ENCODE results near the gene CMIP. TPM values are rescaled to one million over a fixed set of nuclear protein-coding genes. Genes with fewer than 3 reads are reported as not detected.

The CMIP gene
- total and polyA plus RNA-seq, 10 of the 15 experiments (the other 5 are each of a cell fraction or from before 2014, with no cell fraction given), result 1.2 to 43.2 (median 4.4) TPM

DNA sequence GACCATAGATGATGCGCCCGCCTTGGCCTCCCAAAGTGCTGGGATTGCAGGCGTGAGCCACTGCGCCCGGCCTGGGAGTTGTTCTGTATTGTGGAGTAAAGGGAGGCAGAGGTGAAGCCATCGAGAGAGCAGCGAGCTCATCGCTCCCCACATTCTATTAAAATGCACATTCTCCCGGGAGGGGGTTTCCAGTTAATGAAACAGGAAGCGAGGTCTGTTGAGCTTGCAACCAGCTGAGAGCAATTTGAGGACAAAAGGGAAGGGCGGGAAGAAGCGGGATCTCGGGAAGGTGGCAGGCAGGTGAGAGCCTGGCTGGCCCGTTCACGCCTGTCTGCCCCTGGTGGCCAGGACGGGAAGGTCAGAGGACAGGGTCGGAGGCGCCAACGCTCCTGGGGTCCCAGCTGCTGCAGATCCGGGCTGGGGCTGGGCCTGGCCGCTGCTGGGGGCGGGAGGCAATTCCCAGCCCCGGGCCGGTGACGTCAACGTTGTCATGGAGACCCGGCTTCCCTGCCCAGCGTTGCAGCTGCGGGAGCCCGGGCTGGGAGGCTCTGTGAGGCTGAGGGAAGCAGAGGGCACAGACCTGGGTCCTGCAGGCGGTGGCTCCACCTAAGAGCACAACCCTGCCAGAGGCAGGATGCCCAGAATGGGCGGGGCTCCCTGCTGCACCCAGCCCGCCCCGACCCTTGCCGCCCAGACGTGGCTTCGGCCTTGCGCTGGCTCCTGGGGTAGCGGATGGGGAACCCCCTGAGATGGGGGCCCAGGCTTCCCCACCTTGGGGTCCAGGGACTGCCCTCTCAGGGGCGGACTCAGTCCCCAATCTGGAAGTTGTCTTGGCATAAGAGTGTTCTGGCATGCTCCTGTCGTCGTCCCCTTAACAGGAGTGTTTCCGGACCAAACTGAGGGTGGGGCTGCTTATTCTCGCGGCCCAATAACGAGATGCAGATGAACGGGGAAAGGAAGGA, 285.8 kb downstream of the CMIP start:
- ChIA-PET CTCF (interaction anchor here (0.6 to 3.0 kb wide), 29 partner anchors 8 to 525 kb away, joined by 3 to 21 read pairs (median 4); no protein-coding TSS in a partner anchor), POLR2A (interaction anchor here (0.6 to 1.6 kb wide), 7 partner anchors 9 to 326 kb away, joined by 3 to 7 read pairs (median 4); no protein-coding TSS in a partner anchor), SMC1A (ENCODE audit: uncharacterized antibody, unreplicated experiment) (interaction anchor here (0.6 to 2.5 kb wide), 19 partner anchors 8 to 733 kb away, joined by 3 to 23 read pairs (median 3); no protein-coding TSS in a partner anchor), RAD21 (ENCODE audit: unreplicated experiment) (interaction anchor here (0.6 to 1.9 kb wide), 22 partner anchors 8 to 277 kb away, joined by 3 to 15 read pairs (median 4); no protein-coding TSS in a partner anchor)
- H4K20me1 ChIP-seq (ENCODE audit: control insufficient read depth, insufficient read depth), result no peaks in the 10 kb centered on the region
- peak overlapping the region; percentile 88 for H2AFZ ChIP-seq (ENCODE audit: control insufficient read depth, low read depth, low read length)
- peak; percentile 75 for FAIRE-seq
- no TSS peak for BruUV-seq (replicated peaks)
- no peaks in the 10 kb centered on the region for H3K27me3 ChIP-seq (replicated peaks in 1 of 2; ENCODE audit: control insufficient read depth in 2 of 2, insufficient read depth in 2 of 2, low read length in 1 of 2)
- H3K27ac ChIP-seq (ENCODE audit: control insufficient read depth, insufficient read depth), result peak overlapping the region; percentile 60
- peak overlapping the region; percentile 99 for H3K4me2 ChIP-seq (ENCODE audit: control insufficient read depth, insufficient read depth)
- H3K79me2 ChIP-seq (ENCODE audit: control insufficient read depth, insufficient read depth, low read length), result no peaks in the 10 kb centered on the region
- no peaks in the 10 kb centered on the region for H3K9me3 ChIP-seq (replicated peaks; ENCODE audit: control insufficient read depth, insufficient read depth, low read length)
- 15% methylated on average over 47 of the region's 47 CpGs for WGBS (ENCODE audit: insufficient coverage, insufficient replicate concordance, low lambda C conversion rate, missing lambda C conversion rate)
- peak; percentile 93 for ATAC-seq
- in situ Hi-C loops (cut with MboI) (no loop called here), intact Hi-C loops (cut with micrococcal nuclease; ENCODE audit: unreplicated experiment) (loop anchor here (10.0 kb wide), 2 partner anchors 466 to 726 kb away; partner anchors contain the start of genes CENPN and CMC2)
- H3K9ac ChIP-seq (ENCODE audit: control insufficient read depth, insufficient read depth, low read length), result peak overlapping the region; percentile 59
- peaks cover 12% of the 10 kb centered on the region for H3K4me1 ChIP-seq (ENCODE audit: control insufficient read depth, insufficient read depth, low read length)
- no peak for DNase-seq (ENCODE audit: low read depth, low spot score)
- no peaks in the 10 kb centered on the region for H3K36me3 ChIP-seq (ENCODE audit: control insufficient read depth in 2 of 2, insufficient read depth in 2 of 2, low read length in 1 of 2)
- H3K4me3 ChIP-seq, result peak overlapping the region; percentile 52
- TF ChIP-seq ASH2L (IDR thresholded peaks at IDR 0.05; ENCODE audit: borderline replicate concordance, low read depth) (no peak), ETV6 (conservative IDR thresholded peaks at IDR 0.05 in 1 of 2, IDR thresholded peaks at IDR 0.05 in 1 of 2; ENCODE audit: borderline replicate concordance in 1 of 2, low read depth in 1 of 2) (peak in 1 of 2 experiments; percentile 7; a peak in 1 of 4 replicates), ZBTB40 (IDR thresholded peaks at IDR 0.05; ENCODE audit: borderline replicate concordance) (no peak), HDGF (IDR thresholded peaks at IDR 0.05) (0 out of 2 replicates have a peak, but pooled peaks have one; percentile 64), FOS (IDR thresholded peaks at IDR 0.05; ENCODE audit: borderline replicate concordance, extremely low read depth, insufficient read length) (no peak), NR2C1 (IDR thresholded peaks at IDR 0.05) (0 out of 2 replicates have a peak, but pooled peaks have one; percentile 9), CHD2 (IDR thresholded peaks at IDR 0.05; ENCODE audit: borderline replicate concordance, low read depth, low read length) (no peak), IKZF2 (IDR thresholded peaks at IDR 0.05) (peak; percentile 92 to 93), SRF (IDR thresholded peaks at IDR 0.05; ENCODE audit: low read depth in 2 of 2, low read length in 2 of 2) (peak; percentile 78 to 96), TCF12 (IDR thresholded peaks at IDR 0.05; ENCODE audit: low read depth, low read length) (0 out of 2 replicates have a peak, but pooled peaks have one; percentile 49), RCOR1 (conservative IDR thresholded peaks at IDR 0.05; ENCODE audit: low read depth, low read length) (no peak), HDAC2 (IDR thresholded peaks at IDR 0.05) (no peak), NFYB (IDR thresholded peaks at IDR 0.05; ENCODE audit: insufficient read depth, low read depth, low read length) (no peak), CREM (IDR thresholded peaks at IDR 0.05; ENCODE audit: low read depth) (peak; percentile 63; the same call in 1 of the 2 replicates)
- TF ChIP-seq, protein P1, sequence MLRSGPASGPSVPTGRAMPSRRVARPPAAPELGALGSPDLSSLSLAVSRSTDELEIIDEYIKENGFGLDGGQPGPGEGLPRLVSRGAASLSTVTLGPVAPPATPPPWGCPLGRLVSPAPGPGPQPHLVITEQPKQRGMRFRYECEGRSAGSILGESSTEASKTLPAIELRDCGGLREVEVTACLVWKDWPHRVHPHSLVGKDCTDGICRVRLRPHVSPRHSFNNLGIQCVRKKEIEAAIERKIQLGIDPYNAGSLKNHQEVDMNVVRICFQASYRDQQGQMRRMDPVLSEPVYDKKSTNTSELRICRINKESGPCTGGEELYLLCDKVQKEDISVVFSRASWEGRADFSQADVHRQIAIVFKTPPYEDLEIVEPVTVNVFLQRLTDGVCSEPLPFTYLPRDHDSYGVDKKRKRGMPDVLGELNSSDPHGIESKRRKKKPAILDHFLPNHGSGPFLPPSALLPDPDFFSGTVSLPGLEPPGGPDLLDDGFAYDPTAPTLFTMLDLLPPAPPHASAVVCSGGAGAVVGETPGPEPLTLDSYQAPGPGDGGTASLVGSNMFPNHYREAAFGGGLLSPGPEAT (IDR thresholded peaks at IDR 0.05; ENCODE audit: low read depth), result peak; percentile 83

Data from GM12878 (cell line).